OCI-LY1 (cell line): ENCODE measurements around the gene WDR36.

Source experiments
- H2AFZ ChIP-seq: fragments of 200-600 bp; sonication (generic), shearing (Covaris generic); 2 replicates; pipeline ENCODE4 v1.6.0; 2014; ENCODE audit warnings: antibody characterized with exemption, mild to moderate bottlenecking, low read length
- H3F3A ChIP-seq: fragments of 200-600 bp; sonication (generic), shearing (Covaris generic); 2 replicates; pipeline ENCODE4 v1.6.0; 2014; ENCODE audit warnings: mild to moderate bottlenecking, antibody characterized with exemption, low read length, moderate library complexity; ENCODE audit not compliant: insufficient read depth
- H3K27ac ChIP-seq: fragments of 200-600 bp; sonication (generic); 2 replicates; pipeline ENCODE4 v1.5.1; 2014; ENCODE audit warnings: low read length, mixed run types, mild to moderate bottlenecking, low read depth; ENCODE audit not compliant: poor library complexity, severe bottlenecking
- H3K27me3 ChIP-seq: fragments of 200-600 bp; sonication (generic); 2 replicates; pipeline ENCODE4 v1.6.0; 2014; ENCODE audit warnings: antibody characterized with exemption, mild to moderate bottlenecking, low read length, moderate library complexity; ENCODE audit not compliant: insufficient read depth
- H3K36me3 ChIP-seq: fragments of 200-600 bp; sonication (generic); 2 replicates; pipeline ENCODE4 v1.6.1; 2014; ENCODE audit warnings: mild to moderate bottlenecking, antibody characterized with exemption, low read length, moderate library complexity, mixed read lengths; ENCODE audit not compliant: insufficient read depth
- H3K4me1 ChIP-seq: fragments of 200-600 bp; sonication (generic); 2 replicates; pipeline ENCODE4 v1.5.1; 2014; ENCODE audit warnings: mild to moderate bottlenecking, low read length, moderate library complexity; ENCODE audit not compliant: insufficient read depth, severe bottlenecking
- H3K4me2 ChIP-seq: fragments of 200-600 bp; sonication (generic), shearing (Covaris generic); 2 replicates; pipeline ENCODE4 v1.6.1; 2014; ENCODE audit warnings: low read length
- H3K4me3 ChIP-seq: fragments of 200-600 bp; sonication (generic); 2 replicates; pipeline ENCODE4 v1.5.1; 2014; ENCODE audit warnings: low read length, low read depth, mild to moderate bottlenecking, mixed read lengths; ENCODE audit not compliant: poor library complexity, severe bottlenecking
- H3K79me2 ChIP-seq: fragments of 200-600 bp; shearing (Covaris generic); 2 replicates; pipeline ENCODE4 v1.6.1; 2016; ENCODE audit warnings: mixed run types, low read length, mixed read lengths; ENCODE audit not compliant: insufficient read depth
- H3K9ac ChIP-seq: fragments of 200-600 bp; sonication (generic), shearing (Covaris generic); 2 replicates; pipeline ENCODE4 v1.6.1; 2014; ENCODE audit warnings: mild to moderate bottlenecking, low read length, mixed read lengths
- H3K9me2 ChIP-seq: fragments of 200-600 bp; sonication (generic), shearing (Covaris generic); 2 replicates; pipeline ENCODE4 v1.6.1; 2014; ENCODE audit warnings: low read depth, mild to moderate bottlenecking, low read length, mixed read lengths
- H3K9me3 ChIP-seq: fragments of 200-600 bp; shearing (Covaris generic); 2 replicates; pipeline ENCODE4 v1.6.1; 2014; ENCODE audit warnings: low read length, mixed read lengths
- H4K20me1 ChIP-seq: fragments of 200-600 bp; sonication (generic), shearing (Covaris generic); 2 replicates; pipeline ENCODE4 v1.6.0; 2016; ENCODE audit warnings: mild to moderate bottlenecking, low read length; ENCODE audit not compliant: insufficient read depth
- CTCF ChIP-seq: fragments of 200-600 bp; sonication (generic), shearing (Covaris generic); IDR thresholded peaks from 2 replicates; pipeline ENCODE4 v1.5.1; 2017; ENCODE audit warnings: mild to moderate bottlenecking, antibody characterized with exemption, low read length, moderate library complexity, mixed read lengths
- EZH2 ChIP-seq: fragments of 200-600 bp; sonication (generic), shearing (Covaris generic); IDR thresholded peaks from 2 replicates; pipeline ENCODE4 v1.8.0; 2017; ENCODE audit warnings: borderline replicate concordance, mixed run types, mild to moderate bottlenecking, antibody characterized with exemption, low read length, moderate library complexity, mixed read lengths

The WDR36 gene

DNA sequence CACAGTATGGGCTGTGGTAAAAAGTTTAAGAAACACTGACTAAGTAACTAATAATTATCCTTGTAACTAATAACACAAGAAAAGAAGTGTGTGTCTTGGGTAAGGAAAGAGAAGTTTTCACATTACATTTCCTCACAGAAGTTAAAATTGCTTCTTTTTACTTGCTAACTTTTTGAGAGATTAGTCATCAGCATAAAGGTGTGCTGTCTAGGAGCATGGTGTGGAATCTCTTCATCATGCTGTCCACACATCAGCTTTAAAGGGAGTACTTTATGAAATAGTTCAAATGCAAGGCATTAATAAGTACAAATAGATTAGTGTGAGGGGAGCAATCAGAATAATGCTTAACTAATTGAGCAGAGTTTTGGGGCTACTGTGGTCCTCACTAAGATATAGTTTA lies 29.8 kb downstream of the WDR36 start:
- no peak overlapping the region for H3K9ac ChIP-seq
- no peaks in the 10 kb centered on the region for H3K9me3 ChIP-seq
- H3K9me2 ChIP-seq = no peaks in the 10 kb centered on the region
- no peaks in the 10 kb centered on the region for H3K27me3 ChIP-seq
- H3K27ac ChIP-seq = no peak overlapping the region
- no peak overlapping the region for H3K4me2 ChIP-seq
- no peaks in the 10 kb centered on the region for H3K79me2 ChIP-seq
- H4K20me1 ChIP-seq = no peaks in the 10 kb centered on the region
- peaks cover 95% of the 10 kb centered on the region for H3K36me3 ChIP-seq
- no peak overlapping the region for H2AFZ ChIP-seq
- TF ChIP-seq CTCF (no peak), EZH2 (no peak)
- H3K4me1 ChIP-seq = no peaks in the 10 kb centered on the region
- H3F3A ChIP-seq = no peaks in the 10 kb centered on the region
- H3K4me3 ChIP-seq = no peak overlapping the region

DNA sequence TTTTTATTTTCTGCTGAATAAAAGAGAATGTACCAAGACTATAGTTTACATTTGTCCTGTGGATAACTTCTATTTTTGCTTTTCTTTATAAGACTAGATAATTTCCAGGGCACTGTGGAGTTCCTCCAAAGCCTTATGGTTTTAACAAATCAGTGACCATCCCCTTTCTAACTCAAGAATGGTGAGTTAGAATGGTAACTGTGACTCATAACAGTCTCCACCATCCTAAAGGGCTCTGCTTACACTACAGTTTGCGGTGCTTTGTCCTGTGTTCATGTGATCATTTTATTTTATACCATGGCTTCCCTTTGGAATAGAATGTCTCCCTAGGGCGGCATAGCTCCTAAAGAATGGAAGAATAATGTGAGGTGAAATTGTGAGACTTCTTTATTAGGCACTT lies 30.2 kb downstream of the WDR36 start:
- Histone ChIP-seq H3K27ac (no peak overlapping the region), H3K9me2 (no peaks in the 10 kb centered on the region), H2AFZ (no peak overlapping the region), H3K9ac (no peak overlapping the region), H3K27me3 (no peaks in the 10 kb centered on the region), H3K4me1 (no peaks in the 10 kb centered on the region), H3K36me3 (peaks cover 95% of the 10 kb centered on the region), H3K4me2 (no peak overlapping the region), H3K4me3 (no peak overlapping the region), H3K79me2 (no peaks in the 10 kb centered on the region), H3F3A (no peaks in the 10 kb centered on the region), H4K20me1 (no peaks in the 10 kb centered on the region), H3K9me3 (no peaks in the 10 kb centered on the region)
- TF ChIP-seq EZH2 (no peak), CTCF (no peak)

GRCh38 chr5:111124793-111125192 lies 32.6 kb downstream of the WDR36 start:
- H3K36me3 ChIP-seq = peaks cover 83% of the 10 kb centered on the region

More at GRCh38 chr5:111124793-111125192, 32.6 kb downstream of the WDR36 start:
- Histone ChIP-seq H3K9me3 (no peaks in the 10 kb centered on the region), H3K4me2 (no peak overlapping the region), H3K4me3 (no peak overlapping the region), H3K27me3 (no peaks in the 10 kb centered on the region), H2AFZ (no peak overlapping the region), H3K9ac (no peak overlapping the region), H3K79me2 (no peaks in the 10 kb centered on the region), H3K4me1 (no peaks in the 10 kb centered on the region), H3K9me2 (no peaks in the 10 kb centered on the region), H3K27ac (no peak overlapping the region), H3F3A (no peaks in the 10 kb centered on the region), H4K20me1 (no peaks in the 10 kb centered on the region)
- TF ChIP-seq CTCF (no peak), EZH2 (no peak)
